ENCODE results near the gene RGS3. TPM values are rescaled to one million over a fixed set of nuclear protein-coding genes. Genes with fewer than 3 reads are reported as not detected.

RGS3 gene
- total RNA-seq, 1 experiment from 2014 or later, result 16.6 TPM

DNA sequence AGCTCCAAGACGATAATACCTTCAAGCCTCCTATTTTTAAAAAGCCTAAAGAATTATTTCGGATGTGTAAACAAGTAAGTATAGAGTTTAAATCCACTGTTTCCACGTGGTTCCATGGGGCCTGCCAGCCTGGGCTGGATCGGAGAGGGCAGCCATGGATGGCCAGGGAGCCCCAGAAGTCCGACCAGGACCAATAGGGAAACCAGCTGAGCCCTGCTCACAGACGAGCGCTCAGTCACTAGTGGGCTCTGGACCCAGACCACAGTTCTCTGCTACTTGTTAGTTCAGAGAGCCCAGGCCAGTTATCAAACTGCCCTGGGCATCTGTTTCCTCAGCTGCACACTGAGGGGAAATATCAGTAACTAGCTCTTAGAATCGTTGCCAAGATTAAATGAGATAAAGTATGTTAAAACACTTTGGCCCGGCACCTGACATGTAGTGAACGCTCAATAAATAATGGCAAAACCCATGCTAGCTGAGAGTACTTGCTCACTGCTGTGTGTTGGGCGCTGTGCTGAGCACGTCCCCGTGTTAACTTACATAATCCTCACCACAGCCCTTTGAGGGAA lies 124.8 kb downstream of the RGS3 start:
- H3K4me3 Mint-ChIP-seq, result no peak overlapping the region
- TF ChIP-seq ZNF232 (CRISPR knock-in tag; IDR thresholded peaks at IDR 0.05) (no peak), ESRRA (CRISPR knock-in tag; IDR thresholded peaks at IDR 0.05; ENCODE audit: borderline replicate concordance) (no peak), USF1 (CRISPR knock-in tag; IDR thresholded peaks at IDR 0.05) (no peak), SMAD4 (CRISPR knock-in tag; IDR thresholded peaks at IDR 0.05) (no peak), CBFB (CRISPR knock-in tag; IDR thresholded peaks at IDR 0.05; ENCODE audit: low read depth) (no peak), NR1H2 (CRISPR knock-in tag; IDR thresholded peaks at IDR 0.05) (no peak), EMX1 (CRISPR knock-in tag; IDR thresholded peaks at IDR 0.05) (no peak), ZNF138 (CRISPR knock-in tag; conservative IDR thresholded peaks at IDR 0.05) (no peak), ATF3 (CRISPR knock-in tag; conservative IDR thresholded peaks at IDR 0.05) (no peak), GRHL2 (CRISPR knock-in tag; IDR thresholded peaks at IDR 0.05; ENCODE audit: insufficient replicate concordance, severe bottlenecking) (no peak)
- TF ChIP-seq, protein P1, sequence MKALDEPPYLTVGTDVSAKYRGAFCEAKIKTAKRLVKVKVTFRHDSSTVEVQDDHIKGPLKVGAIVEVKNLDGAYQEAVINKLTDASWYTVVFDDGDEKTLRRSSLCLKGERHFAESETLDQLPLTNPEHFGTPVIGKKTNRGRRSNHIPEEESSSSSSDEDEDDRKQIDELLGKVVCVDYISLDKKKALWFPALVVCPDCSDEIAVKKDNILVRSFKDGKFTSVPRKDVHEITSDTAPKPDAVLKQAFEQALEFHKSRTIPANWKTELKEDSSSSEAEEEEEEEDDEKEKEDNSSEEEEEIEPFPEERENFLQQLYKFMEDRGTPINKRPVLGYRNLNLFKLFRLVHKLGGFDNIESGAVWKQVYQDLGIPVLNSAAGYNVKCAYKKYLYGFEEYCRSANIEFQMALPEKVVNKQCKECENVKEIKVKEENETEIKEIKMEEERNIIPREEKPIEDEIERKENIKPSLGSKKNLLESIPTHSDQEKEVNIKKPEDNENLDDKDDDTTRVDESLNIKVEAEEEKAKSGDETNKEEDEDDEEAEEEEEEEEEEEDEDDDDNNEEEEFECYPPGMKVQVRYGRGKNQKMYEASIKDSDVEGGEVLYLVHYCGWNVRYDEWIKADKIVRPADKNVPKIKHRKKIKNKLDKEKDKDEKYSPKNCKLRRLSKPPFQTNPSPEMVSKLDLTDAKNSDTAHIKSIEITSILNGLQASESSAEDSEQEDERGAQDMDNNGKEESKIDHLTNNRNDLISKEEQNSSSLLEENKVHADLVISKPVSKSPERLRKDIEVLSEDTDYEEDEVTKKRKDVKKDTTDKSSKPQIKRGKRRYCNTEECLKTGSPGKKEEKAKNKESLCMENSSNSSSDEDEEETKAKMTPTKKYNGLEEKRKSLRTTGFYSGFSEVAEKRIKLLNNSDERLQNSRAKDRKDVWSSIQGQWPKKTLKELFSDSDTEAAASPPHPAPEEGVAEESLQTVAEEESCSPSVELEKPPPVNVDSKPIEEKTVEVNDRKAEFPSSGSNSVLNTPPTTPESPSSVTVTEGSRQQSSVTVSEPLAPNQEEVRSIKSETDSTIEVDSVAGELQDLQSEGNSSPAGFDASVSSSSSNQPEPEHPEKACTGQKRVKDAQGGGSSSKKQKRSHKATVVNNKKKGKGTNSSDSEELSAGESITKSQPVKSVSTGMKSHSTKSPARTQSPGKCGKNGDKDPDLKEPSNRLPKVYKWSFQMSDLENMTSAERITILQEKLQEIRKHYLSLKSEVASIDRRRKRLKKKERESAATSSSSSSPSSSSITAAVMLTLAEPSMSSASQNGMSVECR (CRISPR knock-in tag; IDR thresholded peaks at IDR 0.05; ENCODE audit: borderline replicate concordance), result no peak
- TF ChIP-seq, protein P2, sequence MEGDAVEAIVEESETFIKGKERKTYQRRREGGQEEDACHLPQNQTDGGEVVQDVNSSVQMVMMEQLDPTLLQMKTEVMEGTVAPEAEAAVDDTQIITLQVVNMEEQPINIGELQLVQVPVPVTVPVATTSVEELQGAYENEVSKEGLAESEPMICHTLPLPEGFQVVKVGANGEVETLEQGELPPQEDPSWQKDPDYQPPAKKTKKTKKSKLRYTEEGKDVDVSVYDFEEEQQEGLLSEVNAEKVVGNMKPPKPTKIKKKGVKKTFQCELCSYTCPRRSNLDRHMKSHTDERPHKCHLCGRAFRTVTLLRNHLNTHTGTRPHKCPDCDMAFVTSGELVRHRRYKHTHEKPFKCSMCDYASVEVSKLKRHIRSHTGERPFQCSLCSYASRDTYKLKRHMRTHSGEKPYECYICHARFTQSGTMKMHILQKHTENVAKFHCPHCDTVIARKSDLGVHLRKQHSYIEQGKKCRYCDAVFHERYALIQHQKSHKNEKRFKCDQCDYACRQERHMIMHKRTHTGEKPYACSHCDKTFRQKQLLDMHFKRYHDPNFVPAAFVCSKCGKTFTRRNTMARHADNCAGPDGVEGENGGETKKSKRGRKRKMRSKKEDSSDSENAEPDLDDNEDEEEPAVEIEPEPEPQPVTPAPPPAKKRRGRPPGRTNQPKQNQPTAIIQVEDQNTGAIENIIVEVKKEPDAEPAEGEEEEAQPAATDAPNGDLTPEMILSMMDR (IDR thresholded peaks at IDR 0.05), result no peak
- H3K27me3 Mint-ChIP-seq (ENCODE audit: low read depth), result no peaks in the 10 kb centered on the region
- POLR2A ChIA-PET, result no interaction called here
- peaks cover 22% of the 10 kb centered on the region for H3K4me1 Mint-ChIP-seq
- no peaks in the 10 kb centered on the region for H3K36me3 Mint-ChIP-seq
- H3K27ac Mint-ChIP-seq, result no peak overlapping the region
- ATAC-seq (no peak), DNase-seq (ENCODE audit: low spot score) (no peak)
- no peaks in the 10 kb centered on the region for H3K9me3 Mint-ChIP-seq
- CTCF ChIA-PET, result interaction anchor here (0.6 to 20.2 kb wide), 17 partner anchors 9 to 452 kb away, joined by 3 to 962 read pairs (median 5); partner anchors contain the start of genes ALAD, C9orf43, CDC26 and POLE3

DNA sequence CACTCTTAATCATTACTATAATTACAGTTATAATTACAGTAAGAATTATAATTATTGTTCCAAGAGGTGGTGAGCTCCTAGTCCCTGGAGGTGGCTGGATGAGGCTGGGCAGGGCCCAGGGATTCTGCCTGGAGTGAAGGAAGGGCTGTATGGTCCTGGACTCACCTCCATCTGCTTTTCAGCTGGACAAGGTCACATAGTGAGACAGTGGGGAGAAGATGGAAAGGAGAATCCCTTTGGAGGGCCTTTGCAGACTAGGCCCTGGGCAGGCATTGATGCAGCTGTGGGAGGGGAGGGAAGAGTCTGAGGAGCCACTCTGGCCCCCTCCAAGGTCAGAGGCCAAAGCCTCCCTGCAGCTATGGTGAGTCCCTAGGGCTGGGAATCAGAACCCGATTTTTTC lies 125.4 kb downstream of the RGS3 start:
- H3K4me1 Mint-ChIP-seq, result peaks cover 26% of the 10 kb centered on the region
- no peak for DNase-seq (ENCODE audit: low spot score)
- no peak for ATAC-seq
- ChIA-PET POLR2A (no interaction called here), CTCF (interaction anchor here (0.6 to 20.2 kb wide), 11 partner anchors 10 to 452 kb away, joined by 3 to 962 read pairs (median 5); partner anchors contain the start of gene ALAD)
- no peaks in the 10 kb centered on the region for H3K9me3 Mint-ChIP-seq
- no peaks in the 10 kb centered on the region for H3K36me3 Mint-ChIP-seq
- H3K27me3 Mint-ChIP-seq (ENCODE audit: low read depth), result no peaks in the 10 kb centered on the region
- no peak overlapping the region for H3K4me3 Mint-ChIP-seq
- no peak overlapping the region for H3K27ac Mint-ChIP-seq
- TF ChIP-seq ATF2 (CRISPR knock-in tag; IDR thresholded peaks at IDR 0.05; ENCODE audit: borderline replicate concordance, low read depth) (no peak), JUN (CRISPR knock-in tag; IDR thresholded peaks at IDR 0.05) (no peak), USF1 (CRISPR knock-in tag; IDR thresholded peaks at IDR 0.05) (no peak), OVOL2 (CRISPR knock-in tag; IDR thresholded peaks at IDR 0.05; ENCODE audit: borderline replicate concordance) (no peak), GTF2I (CRISPR knock-in tag; conservative IDR thresholded peaks at IDR 0.05) (no peak), MYBL2 (CRISPR knock-in tag; IDR thresholded peaks at IDR 0.05) (no peak), GRHL2 (CRISPR knock-in tag; IDR thresholded peaks at IDR 0.05; ENCODE audit: insufficient replicate concordance, severe bottlenecking) (no peak), RELA (CRISPR knock-in tag; IDR thresholded peaks at IDR 0.05; ENCODE audit: borderline replicate concordance) (no peak), NR2C2 (CRISPR knock-in tag; IDR thresholded peaks at IDR 0.05) (no peak)
- TF ChIP-seq, protein P3, sequence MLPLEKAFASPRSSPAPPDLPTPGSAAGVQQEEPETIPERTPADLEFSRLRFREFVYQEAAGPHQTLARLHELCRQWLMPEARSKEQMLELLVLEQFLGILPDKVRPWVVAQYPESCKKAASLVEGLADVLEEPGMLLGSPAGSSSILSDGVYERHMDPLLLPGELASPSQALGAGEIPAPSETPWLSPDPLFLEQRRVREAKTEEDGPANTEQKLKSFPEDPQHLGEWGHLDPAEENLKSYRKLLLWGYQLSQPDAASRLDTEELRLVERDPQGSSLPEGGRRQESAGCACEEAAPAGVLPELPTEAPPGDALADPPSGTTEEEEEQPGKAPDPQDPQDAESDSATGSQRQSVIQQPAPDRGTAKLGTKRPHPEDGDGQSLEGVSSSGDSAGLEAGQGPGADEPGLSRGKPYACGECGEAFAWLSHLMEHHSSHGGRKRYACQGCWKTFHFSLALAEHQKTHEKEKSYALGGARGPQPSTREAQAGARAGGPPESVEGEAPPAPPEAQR (CRISPR knock-in tag; IDR thresholded peaks at IDR 0.05), result no peak
- TF ChIP-seq, protein P4, sequence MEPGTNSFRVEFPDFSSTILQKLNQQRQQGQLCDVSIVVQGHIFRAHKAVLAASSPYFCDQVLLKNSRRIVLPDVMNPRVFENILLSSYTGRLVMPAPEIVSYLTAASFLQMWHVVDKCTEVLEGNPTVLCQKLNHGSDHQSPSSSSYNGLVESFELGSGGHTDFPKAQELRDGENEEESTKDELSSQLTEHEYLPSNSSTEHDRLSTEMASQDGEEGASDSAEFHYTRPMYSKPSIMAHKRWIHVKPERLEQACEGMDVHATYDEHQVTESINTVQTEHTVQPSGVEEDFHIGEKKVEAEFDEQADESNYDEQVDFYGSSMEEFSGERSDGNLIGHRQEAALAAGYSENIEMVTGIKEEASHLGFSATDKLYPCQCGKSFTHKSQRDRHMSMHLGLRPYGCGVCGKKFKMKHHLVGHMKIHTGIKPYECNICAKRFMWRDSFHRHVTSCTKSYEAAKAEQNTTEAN (CRISPR knock-in tag; IDR thresholded peaks at IDR 0.05), result no peak
